HG02588 (cell line): ENCODE results near the gene ARID3B.
A peak's percentile ranks its signal among the peaks of the same experiment; 100 is the strongest.

Source experiments
- ATAC-seq: cut with Tn5 transposase; IDR thresholded peaks from one replicate; pipeline ENCODE4 v1.9.1; 2021; ENCODE audit warnings: mild to moderate bottlenecking, moderate library complexity; ENCODE audit not compliant: unreplicated experiment

Gene ARID3B

DNA sequence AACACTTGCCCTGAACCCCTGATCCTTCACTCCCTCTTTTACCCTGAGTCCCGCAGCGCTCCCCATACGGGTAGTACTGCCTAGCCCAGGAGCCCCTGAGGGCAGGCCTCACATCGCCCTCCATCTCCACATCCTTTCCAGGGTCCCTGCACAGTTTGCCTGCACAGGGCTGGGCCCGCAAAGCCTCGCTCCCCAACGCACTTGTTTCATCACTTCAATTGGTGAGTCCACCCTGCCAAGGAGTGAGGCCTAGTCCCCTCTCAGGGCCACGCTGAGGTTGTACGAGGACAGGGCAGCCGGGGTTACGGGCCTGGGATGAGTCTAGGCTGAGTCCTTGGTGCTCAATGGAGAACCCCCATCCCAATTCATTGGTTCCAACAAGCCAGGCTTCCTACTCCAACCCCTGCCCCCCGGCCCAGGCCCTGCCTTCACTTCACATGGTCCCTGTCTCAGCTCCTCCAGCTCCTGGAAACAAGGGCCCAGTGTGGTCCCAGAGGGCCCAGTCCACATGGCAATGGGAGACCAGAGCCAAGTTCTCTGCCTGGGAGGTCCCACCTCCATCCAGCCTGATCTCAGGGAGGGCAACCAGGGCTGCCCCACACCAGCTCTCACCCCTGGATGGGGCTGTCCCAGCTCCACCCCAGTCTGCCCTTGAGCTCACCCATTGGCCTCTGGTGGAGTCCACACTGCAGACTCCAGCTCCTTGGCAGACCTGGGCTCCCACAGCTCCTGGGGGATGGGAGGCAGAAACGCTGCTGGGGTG lies 62.2 kb downstream of the ARID3B start:
- ATAC-seq: no peak

DNA sequence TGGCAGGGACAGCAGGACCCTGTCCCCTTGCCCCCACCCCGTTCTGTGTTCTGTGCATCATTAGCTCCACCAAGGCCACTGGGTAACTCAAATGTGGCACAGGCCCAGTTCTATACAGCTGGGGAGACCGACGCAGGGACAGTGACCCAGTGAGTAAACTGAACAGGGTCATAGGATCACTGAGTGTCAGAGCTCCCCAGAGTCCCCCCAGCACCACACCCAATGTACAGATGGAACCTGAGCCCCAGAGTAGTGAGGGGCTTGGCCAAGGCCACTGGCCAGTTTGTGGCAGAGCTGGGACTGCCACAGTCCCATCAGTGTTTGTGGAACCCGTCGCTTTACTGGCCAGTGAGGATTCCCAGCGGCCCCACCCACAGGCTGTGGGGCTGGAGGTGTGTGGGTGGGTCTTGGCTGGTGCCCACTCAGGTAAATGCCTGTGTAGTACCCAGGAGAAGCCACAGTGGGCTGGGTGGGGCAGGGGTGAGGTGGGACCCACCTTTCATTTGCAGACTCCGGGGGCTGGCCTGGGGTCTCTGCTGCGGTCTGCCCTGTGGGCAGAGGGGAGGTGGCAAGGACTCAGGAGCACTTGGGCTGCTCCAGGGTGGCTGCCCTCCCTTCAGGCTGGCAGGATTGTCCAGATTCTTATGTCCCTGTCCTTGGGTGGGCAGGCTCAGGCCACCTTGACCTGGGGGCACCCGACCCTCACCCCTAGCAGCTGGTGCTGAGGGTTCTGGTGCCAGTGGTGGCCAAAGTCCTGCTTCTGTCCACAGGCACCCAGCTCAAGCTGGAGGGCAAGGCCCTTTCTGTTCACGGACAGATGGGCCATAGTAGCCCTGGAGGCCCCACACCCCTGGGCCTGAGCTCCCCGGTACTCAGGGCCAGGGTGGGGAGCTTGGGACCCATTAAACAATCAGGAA lies 63.0 kb downstream of the ARID3B start:
- no peak for ATAC-seq

DNA sequence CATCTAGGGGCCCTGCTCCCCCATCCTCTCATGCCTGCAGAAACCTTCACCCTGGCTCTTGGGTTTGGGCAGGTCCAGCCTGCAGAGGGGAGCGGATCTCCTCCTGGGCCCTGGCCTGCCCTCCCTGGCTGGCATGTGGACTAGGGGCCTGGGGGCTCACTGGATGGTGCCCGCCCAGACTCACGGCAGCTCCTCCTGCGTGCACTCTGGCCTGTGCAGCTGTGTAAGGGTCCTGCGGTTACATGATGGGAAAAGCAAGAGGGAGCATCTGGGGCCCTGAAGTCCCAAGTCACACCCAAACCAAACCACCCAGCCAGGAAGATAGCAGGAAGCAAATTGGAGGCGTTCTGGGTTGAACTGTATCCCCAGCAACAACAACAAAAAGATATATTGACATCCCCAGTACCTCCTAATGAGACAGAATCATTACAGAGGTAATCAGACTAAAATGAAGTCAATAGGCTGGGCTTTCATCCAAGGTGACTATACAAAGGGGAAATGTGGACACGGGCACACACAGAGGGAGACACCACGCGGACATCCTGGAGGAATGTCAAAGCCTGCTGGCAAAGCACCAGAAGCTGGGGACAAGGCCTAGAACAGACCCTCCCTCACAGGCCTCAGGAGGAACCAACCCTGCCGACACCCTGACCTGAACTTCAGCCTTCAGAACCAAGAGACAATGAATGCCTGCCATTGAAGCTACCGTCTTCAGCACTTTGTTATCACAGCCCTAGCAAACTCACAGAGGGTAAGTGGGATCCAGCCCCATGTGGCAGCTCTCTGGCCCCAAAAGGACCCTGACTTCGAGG lies 64.2 kb downstream of the ARID3B start:
- ATAC-seq: no peak

DNA sequence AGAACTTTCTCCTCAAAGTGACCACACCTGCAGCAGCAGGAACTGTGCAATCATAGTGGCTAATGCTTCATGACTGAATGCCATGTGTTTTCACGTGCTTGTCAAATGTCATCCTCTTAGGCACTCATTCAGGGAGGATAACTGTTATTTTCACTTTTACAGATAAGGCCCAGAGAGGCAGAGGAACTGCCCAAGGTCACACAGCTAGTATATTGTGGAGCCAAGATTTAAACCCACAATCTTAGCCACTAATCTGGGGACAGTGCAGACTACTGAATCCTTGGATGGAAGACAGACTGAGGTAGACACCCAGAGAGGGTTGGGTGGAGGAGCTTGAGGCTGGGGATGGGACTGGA lies 64.8 kb downstream of the ARID3B start:
- ATAC-seq: no peak

DNA sequence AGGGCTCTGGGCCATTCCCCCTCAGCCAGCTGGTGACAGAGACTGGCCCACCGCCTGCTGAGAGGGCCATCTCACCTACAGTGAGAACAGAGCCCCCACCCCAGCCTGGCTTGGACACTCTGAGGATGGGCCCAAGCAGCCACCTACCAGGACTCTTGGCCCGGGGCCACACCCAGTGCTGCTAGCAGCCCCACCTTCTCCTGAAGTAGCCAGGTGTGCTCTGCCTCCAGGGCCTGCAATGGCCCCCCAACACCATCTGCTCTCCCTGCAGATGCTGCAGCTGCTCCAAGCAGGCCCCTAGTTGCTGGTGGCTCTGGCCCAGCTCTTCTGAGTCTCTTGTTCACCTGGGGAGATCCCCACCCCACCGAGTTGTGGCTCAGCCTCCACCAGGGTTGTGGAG lies 67.8 kb downstream of the ARID3B start:
- ATAC-seq: no peak

DNA sequence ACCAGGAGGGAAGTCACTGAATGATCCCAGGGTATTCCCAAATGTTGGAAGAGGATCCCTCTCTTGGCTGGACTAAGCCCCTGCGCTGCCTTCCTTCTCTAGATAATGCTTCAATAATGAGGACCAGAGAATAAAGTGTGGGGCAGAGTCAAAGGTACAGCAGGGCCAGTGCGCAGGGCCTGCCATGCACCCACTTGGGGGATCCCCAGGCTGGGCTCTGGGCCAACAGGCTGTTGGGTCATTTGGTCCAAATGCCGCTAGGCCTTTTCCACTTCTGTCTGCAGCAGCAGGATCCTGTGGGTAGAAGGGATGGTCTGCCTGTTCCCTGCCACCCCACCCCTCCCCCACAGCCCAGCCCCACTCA lies 68.9 kb downstream of the ARID3B start:
- no peak for ATAC-seq

DNA sequence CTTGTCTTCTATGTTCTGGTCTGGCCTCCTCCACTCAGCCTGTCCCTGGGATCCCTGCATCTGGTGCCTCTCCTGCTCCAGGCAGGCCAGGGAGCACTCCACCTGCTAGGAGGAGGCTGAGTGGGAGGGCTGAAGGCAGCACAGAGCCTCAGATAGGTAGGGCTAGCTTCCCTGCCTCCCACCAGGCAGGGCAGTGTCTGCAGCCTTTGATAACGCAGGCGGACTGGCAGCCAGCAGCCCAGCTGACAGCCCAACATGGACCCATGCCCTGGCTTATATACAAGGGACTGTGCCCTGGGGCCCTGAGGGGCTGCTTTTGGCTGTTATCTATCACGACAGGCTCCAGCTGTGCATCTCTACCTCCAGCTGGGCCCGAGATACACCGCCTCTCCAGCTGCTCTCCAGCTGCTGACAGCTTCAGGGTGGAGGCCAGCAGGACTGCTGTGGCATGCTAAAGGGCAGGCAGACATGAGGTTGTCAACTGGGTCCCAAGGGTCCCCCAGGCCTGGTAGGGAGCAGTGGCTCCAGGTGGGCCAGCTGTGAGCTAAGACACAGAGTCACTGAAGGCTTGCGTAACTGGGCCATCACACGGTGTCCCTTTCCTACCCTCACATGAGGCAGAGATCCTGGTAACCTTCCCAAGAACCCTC lies 69.4 kb downstream of the ARID3B start:
- ATAC-seq: no peak

DNA sequence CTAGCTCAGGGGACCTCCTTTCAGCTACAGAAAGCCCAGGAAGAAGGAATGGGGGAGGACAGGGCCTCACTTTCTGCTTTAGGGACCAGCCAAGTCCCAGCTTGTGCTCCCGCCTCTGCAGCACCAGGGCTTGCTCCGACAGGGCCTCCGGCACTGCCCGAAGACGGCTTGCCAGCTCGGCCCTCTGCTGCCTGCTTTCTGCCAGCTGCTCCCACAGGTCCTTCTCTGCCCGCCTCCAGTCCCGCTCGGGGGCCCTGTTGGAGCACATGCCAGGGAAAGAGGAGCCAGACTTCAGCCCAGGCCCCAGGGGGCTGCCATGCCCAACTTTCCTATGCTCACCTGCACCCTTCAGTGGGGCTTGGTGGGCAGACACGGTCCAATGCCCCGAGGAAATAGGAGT lies 70.3 kb downstream of the ARID3B start:
- no peak for ATAC-seq

DNA sequence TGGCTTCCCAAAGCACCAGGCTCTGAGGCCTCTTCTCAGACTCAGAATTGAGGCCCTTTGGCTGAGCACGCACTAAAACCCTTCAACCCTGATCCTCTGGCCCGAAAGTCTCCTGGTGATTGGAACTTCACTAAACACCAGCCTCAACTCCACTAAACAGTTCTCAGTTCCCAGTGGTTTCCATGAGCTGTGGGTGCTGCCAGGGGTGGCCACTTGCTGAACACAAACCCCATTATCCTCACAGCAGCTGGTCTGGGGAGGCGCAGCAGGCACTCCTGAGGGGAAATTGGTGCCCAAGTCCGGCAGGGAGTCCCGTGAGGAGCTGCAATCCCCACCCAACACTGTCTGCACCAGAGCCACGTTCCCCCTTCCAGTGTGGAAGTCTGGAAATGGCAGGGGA lies 70.8 kb downstream of the ARID3B start:
- no peak for ATAC-seq

DNA sequence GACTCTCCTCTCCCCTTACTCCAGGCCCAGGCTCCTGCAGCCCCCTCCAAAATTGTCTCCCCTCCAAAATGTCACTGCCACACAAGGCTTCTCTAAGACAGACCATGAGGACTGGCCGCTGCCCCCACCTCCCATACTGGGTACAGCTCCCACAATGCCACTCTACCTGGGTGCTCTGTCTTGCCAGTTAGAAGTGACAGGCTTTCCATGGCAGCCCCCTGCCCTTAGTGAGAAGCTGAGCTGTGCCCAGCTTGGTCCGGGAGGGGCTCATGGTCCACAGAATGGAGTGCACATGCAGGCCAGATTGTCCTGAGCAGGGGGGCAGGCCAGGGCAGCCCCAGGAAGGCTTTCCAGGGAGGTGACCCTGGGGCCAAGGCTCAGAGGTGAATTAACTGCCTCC lies 71.7 kb downstream of the ARID3B start:
- ATAC-seq: no peak

DNA sequence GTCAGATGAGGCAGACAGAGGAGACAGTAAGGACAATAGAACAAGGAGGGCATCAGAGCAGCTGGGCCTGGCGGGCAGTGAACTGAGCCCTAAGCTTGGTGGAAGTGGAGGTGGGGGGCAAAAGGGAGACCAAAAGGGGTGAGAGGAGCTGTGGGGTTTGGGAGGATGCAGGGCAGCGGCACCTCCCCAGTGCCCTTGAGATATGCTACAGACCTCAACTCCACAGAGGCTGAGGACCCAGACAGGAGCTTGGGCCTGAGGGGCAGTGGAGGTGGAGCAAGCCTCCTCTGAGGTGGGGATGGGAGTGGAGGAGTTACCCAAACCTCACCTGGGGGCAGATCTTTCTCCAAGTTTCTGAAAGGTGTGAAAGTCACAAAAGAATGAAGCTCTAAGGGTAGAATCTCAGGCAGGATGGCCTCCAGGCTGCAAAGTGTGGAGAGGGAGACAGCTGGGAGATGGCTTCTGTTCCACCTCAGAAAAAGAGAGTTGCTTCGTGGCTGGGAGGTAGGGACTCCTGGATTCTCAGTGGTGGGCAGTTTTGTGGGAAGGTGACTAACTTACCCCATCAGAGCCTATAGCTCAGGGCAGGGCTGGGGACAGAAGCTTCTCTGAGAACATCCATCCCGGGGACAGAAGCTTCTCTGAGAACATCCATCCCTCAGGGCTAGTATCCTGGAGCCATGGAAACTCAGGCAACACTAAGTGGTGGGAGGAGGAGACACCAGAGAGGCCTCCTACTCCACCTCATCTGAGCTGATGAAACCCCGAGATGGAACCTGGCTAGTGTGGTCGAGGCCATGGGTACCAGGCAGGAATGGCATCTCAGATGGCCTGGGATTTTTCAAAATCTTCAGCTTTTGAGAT lies 72.3 kb downstream of the ARID3B start:
- ATAC-seq: no peak

DNA sequence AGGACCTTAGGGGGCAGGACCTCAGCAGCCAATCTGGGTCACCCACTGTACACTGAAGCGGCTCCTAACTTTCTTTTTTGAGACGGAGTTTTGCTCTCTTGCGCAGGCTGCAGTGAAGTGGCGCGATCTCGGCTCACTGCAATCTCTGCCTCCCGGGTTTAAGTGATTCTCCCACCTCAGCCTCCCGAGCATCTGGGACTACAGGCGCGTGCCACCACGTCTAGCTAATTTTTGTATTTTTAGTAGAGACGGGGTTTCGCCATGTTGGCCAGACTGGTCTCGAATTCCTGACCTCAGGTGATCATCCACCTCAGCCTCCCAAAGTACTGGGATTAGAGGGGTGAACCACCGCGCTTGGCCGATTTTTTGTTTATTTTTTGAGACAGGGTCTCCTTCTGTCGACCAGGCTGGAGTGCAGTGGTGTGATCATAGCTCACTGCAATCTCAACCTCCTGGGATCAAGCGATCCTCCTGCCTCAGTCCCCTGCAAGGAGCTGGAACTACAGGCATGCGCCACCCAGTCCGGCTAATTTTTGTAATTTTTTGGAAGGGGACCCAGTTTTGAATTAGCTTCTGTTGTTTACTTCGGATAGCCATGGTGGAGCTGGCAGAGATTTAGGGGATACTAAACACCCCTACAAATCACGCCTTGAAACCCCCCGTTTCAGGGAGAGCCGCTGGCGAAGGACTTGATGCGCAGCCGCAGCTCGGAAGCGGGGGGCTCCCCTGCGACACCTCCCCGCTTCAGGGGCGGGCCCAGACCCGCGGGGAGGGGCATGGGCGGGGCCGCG lies 73.1 kb downstream of the ARID3B start:
- no peak for ATAC-seq

DNA sequence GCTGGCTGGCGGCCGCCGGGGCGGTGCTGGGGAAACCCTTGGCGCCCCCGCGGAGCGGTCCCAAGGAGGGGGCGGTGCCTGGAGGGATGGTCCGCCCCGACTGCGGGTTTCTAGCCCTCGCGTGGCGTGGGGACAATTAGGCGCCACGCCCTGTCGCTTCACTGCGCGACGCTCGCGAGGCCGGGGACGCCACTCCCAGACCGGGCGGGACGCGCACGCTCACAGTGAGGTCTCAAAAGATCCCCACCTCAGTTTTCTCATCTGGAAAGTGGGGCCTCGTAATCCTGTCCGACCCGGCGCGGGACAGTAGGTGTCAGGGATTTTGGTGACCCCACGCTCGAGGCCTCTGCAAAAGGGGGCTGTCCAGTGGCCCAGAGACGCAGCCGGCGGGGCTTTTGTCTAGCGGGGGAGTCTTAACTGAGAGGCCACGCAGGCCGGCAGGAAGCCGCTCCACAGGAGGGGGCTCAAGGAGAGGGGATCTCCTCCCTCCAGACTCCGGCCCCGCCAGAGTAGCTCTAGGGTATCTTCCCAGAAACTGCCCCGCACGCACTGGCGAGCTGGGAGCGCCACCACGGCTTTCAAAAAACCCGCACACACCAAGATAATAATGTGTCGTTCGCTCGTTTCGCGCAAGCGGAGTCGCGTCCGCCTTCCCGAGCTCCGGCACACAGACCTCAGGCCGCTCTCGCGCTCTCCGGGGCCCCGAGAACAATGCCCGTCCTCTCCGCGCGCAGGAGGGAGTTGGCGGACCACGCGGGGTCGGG lies 73.9 kb downstream of the ARID3B start:
- ATAC-seq: peak; percentile 47

DNA sequence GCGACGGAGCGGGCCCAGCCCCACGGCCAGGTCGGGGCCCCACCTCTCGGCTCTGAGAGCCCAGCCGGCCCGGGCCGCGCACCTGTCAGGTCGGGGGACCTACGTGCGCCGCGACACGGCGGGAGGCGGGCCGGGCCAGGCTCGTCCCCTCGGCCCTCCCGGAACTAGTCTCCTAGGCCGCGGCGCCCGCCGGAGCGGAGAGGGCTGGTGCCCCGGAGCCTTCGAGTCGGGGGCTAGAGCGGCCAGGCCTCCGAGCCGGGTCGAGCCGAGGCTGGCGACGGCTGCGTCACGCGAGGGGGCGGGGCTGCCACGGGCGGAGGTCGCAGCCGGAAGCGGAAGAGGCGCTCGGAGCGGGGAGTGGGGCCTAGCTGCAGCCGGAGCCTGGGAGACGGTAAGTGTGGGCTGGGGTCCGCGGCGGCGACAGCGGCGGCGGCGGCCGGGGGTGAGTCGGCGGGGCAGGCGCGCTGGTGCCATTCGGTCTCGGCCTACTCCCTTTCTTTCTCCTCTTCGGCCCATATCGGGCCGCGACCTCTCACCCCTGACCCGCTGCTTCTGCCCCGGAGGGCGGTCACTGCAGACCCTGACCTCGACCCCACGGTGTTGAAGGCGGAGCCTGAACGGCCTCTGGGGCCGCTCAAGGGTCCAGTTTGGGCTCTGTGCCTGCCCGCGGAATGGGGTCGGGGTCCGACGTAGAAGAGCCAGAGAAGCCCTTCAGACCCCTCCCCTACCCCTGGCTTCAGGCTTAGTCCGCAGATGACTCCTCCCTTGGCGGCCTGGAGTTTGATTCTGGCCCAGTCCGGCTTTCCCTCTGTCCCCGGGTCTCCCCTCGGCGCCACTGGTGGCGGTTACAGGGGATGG lies 74.7 kb downstream of the ARID3B start, which contains the start of gene CLK3:
Gene CLK3 (plus strand): TSS at position 329 of the 858 bp plus-strand sequence. CDS start 3,361 bp downstream, outside the sequence.
- ATAC-seq: peak; percentile 75

DNA sequence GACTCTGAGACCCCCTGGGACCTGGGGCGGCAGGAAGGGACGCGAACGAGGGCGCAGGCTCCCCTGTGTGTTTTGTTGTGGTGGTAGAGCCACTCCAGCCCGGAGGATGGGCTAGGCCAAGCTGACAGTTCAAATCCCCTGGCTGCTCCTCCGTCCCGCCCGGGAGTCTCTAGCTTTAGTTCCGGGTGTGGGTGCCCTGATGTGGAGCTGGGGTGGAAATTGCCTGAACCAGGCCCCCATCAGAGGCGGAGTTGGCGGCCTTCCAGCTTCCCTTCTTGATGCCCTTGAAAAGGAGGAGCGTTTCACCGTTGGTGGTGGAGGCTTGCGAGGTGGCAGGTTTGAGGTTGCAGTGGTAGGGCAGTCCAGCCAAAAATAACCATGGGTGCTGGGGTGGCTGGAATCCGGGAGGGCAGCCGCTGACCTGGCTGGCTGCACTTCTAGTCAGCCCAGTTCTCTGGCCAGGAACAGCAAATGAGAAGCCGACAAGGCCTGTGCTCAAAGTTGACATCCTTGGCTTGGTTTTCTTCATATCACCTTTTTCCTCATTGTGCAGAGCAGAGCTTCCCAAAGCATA lies 75.4 kb downstream of the ARID3B start:
- no peak for ATAC-seq

DNA sequence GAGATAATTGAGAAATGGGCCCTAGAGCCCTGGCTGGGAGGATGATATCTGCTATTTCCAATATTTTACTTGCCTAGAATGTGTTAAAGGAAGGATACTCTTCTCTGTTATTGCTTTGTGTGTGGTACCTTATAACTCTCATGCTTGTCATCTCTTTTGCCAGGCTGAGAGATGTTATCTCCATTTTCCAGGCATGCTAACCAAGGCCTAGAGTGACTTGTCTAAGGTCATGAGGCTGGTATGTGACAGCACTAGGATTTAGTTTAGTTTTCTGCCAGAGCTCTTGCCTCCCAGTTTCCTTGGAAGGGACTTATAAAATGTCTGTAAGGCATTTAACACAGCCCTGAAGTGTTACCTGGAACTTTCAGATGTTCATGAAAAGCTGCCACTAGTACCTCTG lies 76.0 kb downstream of the ARID3B start:
- no peak for ATAC-seq
